BJ (cell line): ENCODE measurements around the gene A4GNT. TPM values are rescaled to one million over a fixed set of nuclear protein-coding genes. Genes with fewer than 3 reads are reported as not detected.

ENCODE experiments used
- CTCF ChIA-PET: fragments of 350-600 bp; formaldehyde crosslinking; extraction: SDS; loops from one replicate; lab custom pipeline; 2021; ENCODE audit warnings: antibody characterized with exemption, inconsistent platforms; lab: Yijun Ruan, JAX
- POLR2A ChIA-PET: fragments of 300-600 bp; sonication (Branson Sonifier 250); formaldehyde crosslinking; extraction: SDS; loops from one replicate; lab custom pipeline; 2021; ENCODE audit warnings: antibody characterized with exemption; lab: Charles Lee
- DNase-seq: peaks from one replicate; pipeline ENCODE4 v3.0.0-alpha.2; 2011; ENCODE audit warnings: low read depth
- H3K27me3 ChIP-seq: 2 replicates; pipeline ENCODE4 v1.6.0; 2011; ENCODE audit warnings: low read length; ENCODE audit not compliant: control insufficient read depth, insufficient read depth
- H3K36me3 ChIP-seq: 2 replicates; pipeline ENCODE4 v1.5.1; 2011; ENCODE audit warnings: low read length; ENCODE audit not compliant: control insufficient read depth, insufficient read depth
- H3K4me3 ChIP-seq: 2 replicates; pipeline ENCODE4 v1.5.1; 2011; ENCODE audit warnings: low read depth, mild to moderate bottlenecking, control low read depth, low read length
- polyA plus RNA-seq: library from polyadenylated mRNA; depleted of rRNA; stranded (reverse); fragments of >200 nt; gene quantifications from 2 replicates; pipeline ENCODE4 v1.2.3, GENCODE V29; 2011
- TF ChIP-seq, protein P1 (sequence below): IDR thresholded peaks from 2 replicates; pipeline ENCODE4 v1.5.1; 2011; ENCODE audit warnings: low read depth, mild to moderate bottlenecking, control low read depth, inconsistent platforms, low read length, moderate library complexity; ENCODE audit not compliant: insufficient read depth

The A4GNT gene
- polyA plus RNA-seq, 1 experiment = not detected

DNA sequence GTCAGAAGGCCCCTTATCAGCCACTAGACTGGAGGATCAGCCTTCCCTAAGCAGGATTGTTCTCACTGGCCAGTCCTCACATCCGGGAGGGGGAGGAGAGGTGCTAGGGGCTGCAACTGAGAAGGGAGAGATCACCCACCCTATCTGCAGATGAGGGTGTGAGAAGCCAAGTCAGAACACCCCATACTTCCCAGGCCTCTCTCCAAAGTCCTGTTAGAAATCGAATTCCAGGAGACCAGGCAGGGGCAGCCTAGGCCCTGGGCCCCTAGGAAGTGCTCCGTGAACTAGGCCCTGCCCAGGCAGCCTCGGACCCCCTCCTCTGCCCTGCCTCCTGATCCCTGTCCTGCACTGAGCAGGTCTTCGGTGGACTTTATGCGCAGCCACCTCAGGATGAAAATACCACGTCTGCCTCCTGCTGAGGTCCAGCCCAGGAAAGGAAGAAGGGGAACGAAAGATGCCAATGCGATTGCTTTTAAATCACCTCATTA lies 17.7 kb downstream of the A4GNT start:
- peaks cover 2% of the 10 kb centered on the region for H3K36me3 ChIP-seq
- peak overlapping the region; percentile 81 for H3K4me3 ChIP-seq
- ChIA-PET POLR2A (interaction anchor here (0.7 to 1.1 kb wide), 2 partner anchors 12 to 26 kb away, joined by 3 to 5 read pairs; no protein-coding TSS in a partner anchor), CTCF (interaction anchor here (1.0 to 3.0 kb wide), 4 partner anchors 13 to 47 kb away, joined by 4 to 13 read pairs (median 6); no protein-coding TSS in a partner anchor)
- TF ChIP-seq, protein P1, sequence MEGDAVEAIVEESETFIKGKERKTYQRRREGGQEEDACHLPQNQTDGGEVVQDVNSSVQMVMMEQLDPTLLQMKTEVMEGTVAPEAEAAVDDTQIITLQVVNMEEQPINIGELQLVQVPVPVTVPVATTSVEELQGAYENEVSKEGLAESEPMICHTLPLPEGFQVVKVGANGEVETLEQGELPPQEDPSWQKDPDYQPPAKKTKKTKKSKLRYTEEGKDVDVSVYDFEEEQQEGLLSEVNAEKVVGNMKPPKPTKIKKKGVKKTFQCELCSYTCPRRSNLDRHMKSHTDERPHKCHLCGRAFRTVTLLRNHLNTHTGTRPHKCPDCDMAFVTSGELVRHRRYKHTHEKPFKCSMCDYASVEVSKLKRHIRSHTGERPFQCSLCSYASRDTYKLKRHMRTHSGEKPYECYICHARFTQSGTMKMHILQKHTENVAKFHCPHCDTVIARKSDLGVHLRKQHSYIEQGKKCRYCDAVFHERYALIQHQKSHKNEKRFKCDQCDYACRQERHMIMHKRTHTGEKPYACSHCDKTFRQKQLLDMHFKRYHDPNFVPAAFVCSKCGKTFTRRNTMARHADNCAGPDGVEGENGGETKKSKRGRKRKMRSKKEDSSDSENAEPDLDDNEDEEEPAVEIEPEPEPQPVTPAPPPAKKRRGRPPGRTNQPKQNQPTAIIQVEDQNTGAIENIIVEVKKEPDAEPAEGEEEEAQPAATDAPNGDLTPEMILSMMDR = no peak
- no peaks in the 10 kb centered on the region for H3K27me3 ChIP-seq
- DNase-seq = no peak

DNA sequence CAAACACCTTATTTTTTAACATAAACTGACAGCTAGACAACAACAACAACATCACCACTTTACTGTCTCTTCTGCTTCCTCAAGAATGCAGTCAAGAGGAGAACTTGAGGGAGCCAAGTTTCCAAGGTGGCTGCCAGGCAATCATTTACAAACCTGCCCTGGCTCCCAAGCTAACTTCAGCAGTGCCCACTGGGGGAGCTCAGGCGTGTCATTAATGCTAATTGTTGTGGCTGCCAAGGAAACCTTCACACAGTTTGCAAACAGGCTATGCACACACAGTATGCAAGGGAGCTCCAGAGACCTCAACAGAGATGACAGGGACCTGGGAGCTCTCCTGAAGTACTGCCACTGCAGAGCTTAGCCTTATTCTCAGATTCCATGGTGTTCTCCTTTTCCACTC lies 18.9 kb downstream of the A4GNT start:
- ChIA-PET POLR2A (interaction anchor here (0.7 kb wide), 1 partner anchor 9 kb away, joined by 3 read pairs; no protein-coding TSS in a partner anchor), CTCF (interaction anchor here (1.8 to 3.0 kb wide), 3 partner anchors 19 to 46 kb away, joined by 5 to 13 read pairs (median 5); no protein-coding TSS in a partner anchor)
- no peak for DNase-seq
- H3K4me3 ChIP-seq = no peak overlapping the region
- TF ChIP-seq, protein P1 = no peak
- no peaks in the 10 kb centered on the region for H3K27me3 ChIP-seq
- H3K36me3 ChIP-seq = peaks cover 2% of the 10 kb centered on the region

DNA sequence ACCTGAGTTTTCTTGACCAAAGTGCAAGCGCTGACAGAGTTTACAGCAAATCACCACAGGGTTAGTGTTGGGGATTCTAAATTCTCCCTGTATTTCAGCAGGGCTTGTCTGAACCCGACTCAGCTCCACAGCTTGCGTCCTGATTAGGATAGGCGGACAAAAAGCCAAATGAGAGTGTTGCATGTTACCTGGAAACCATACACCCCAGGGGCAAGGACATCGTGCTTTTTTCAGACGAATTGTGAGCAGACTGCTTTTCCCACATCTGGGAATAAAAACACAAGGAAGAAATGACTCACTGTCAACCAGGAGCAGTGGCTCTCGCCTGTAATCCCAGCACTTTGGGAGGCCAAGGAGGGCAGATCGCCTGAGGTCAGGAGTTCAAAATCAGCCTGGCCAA lies 19.8 kb downstream of the A4GNT start:
- no peak for DNase-seq

DNA sequence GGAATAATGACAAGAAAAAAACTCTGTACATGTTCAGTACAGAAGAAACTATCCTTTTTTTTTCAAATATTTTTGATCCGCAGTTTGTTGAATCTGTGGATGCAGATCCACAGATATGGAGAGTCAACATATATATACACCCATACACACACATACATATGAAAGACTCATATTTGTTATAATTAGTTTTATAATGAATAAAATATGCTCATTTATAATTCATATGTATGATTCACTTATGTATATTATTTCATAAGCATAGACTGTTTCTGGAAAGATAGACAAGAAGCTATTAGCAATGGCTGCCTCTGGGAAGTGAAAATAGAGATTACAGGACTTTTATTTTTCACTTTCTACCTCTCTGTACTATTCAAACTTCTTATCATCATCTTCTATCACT lies 26.6 kb downstream of the A4GNT start:
- no peak overlapping the region for H3K4me3 ChIP-seq
- POLR2A ChIA-PET = no interaction called here

More for the DNA sequence above, 19.8 kb downstream of the A4GNT start:
- CTCF ChIA-PET = interaction anchor here (0.9 to 3.0 kb wide), 4 partner anchors 10 to 48 kb away, joined by 3 to 13 read pairs (median 4); no protein-coding TSS in a partner anchor
- H3K36me3 ChIP-seq = peaks cover 6% of the 10 kb centered on the region
- TF ChIP-seq, protein P1 = no peak
- no peaks in the 10 kb centered on the region for H3K27me3 ChIP-seq
- POLR2A ChIA-PET = no interaction called here
- H3K4me3 ChIP-seq = no peak overlapping the region

DNA sequence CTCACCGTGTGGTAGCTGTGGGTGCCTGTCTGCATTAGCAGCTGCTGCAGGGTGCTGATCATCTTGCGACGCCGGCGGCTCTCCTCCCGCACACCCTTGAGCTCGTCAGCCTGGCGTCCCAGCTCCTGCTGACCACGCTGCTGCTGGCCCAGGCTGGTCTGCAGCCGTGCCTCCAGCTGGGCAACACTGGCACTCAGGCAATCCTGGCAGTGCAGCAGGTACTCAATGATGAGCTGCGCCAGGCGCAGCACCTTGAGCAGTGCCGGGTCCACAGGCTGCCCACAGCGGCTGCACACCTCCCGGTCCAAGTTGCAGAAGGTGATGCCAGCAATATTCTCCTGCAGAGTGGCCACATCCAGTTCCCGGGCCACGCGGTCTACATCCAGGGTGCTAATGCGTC lies 28.7 kb downstream of the A4GNT start:
- ChIA-PET POLR2A (no interaction called here), CTCF (interaction anchor here (1.3 kb wide), 1 partner anchor 15 kb away, joined by 3 read pairs; no protein-coding TSS in a partner anchor)
- no peak overlapping the region for H3K4me3 ChIP-seq
- TF ChIP-seq, protein P1 = no peak
- H3K27me3 ChIP-seq = no peaks in the 10 kb centered on the region
- peaks cover 17% of the 10 kb centered on the region for H3K36me3 ChIP-seq
- DNase-seq = no peak

More for the DNA sequence above, 26.6 kb downstream of the A4GNT start:
- DNase-seq = no peak
- no peaks in the 10 kb centered on the region for H3K27me3 ChIP-seq
- peaks cover 15% of the 10 kb centered on the region for H3K36me3 ChIP-seq
- TF ChIP-seq, protein P1 = no peak
- CTCF ChIA-PET = interaction anchor here (0.5 to 1.0 kb wide), 3 partner anchors 18 to 29 kb away, joined by 3 read pairs; no protein-coding TSS in a partner anchor
